GM19372 (cell line): ENCODE measurements around the gene AAGAB.

Experiments used
- ATAC-seq: cut with Tn5 transposase; IDR thresholded peaks from one replicate; pipeline ENCODE4 v1.9.1; 2021; ENCODE audit warnings: mild to moderate bottlenecking, low read depth, moderate library complexity; ENCODE audit not compliant: unreplicated experiment

The AAGAB gene

DNA sequence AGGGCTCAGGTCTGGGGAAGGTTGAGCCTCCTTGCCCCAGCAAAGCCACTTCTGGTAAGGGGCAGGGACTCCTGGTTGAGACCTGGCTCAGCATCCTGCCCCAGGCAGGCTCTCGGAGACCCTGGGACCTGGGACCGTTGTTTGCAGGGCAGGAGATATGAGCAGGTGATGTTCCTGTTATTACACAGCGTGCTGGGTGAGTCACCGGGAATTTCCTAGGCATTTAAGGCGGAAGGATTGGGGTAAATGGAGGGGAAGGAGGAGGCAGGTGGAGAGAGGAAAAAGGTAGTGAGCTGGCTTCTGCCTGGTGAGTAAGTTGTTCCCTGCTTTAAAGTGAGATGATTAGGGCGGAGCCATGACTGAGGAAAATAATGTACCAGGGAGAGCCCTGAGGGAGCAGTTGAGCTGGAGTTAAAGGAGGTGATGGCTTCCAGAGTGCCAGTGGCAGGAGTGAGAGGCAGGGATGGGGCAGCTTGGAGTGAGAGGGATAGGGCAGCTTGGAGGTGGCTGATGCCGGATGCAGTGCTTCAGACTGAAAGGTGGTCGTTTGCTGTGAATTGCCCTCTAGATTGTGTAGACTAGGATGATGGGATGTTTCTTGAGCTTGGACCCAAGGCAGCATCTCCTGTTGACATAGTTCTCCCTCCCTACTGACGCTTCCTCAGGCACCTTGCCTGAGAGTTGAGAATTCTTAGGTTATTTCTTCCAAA is 79.4 kb downstream of the AAGAB start:
- no peak for ATAC-seq

DNA sequence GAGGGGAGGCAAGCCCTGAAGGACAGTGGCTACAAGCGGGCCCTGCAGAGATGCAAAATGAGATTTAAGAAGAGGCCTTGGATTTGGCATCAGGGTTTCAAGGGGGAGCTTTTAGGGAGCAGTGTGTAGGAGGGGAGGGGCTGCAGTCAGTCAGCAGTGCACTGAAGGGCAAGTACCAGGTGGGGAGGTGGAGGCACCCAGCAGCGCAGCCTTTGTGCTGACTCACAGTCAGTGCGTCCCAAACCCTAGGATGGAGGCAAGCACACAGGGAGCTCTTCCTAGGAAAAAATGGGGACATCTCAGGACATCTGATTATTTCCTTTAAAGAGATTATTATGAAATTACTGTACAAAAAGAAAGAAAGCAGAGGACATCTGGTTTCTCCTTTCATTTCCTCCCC is 80.0 kb downstream of the AAGAB start:
- ATAC-seq: no peak

DNA sequence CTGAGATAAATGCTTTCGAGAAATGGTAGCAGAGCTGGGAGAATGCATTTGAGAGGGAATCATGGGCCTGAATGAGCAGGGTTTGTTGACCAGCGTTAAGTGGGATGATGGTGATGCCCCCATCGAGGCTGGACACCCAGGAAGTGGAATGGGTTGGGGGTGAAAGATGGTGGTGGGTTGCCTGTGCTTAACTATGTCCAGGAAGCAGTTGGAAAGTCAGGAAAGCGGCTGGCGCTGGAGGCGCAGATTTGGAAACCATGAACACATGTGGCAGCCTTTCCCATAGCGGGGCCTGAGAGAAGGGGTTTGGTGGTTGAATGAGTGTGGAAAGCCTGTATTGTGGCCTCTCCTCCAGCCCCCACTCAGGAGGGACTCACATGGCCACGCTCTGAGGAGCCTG is 80.7 kb downstream of the AAGAB start:
- ATAC-seq: no peak

DNA sequence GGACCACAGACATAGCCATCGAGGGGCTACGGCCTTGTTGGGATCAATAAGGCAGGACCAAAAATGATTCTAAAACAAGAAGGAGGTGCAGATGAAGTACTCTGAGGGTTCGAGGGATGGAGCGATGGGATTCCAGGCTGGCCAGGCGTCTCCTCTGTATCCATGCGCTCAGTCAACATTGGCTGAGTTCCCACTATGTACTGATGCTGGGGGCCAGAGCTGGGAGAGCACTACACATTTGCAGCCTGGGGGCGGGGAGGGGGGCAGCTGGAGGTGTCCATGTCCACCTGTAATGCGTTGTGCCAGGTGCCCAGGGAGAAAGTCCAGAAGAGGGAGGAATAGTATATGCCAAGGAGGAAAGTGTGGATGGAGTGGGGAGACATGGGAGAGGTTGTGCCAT is 81.5 kb downstream of the AAGAB start:
- no peak for ATAC-seq

DNA sequence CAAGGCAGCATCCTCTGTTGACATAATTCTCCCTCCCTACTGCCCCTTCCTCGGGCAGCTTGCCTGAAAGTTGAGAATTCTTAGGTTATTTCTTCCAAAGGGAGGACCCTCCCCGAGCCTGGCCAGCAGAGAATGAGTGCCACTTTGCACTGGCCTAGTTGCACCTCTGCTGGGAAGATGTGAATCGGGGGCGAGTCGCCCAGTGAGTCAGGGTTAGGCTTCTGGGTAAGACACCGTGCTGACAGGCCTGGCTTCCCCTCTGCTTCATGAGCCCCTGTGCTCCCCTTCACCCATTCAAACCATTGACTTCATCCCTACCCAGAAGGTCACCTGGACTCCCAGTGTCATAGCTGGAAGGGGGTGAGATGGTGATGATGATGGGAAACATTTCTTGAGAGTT is 82.3 kb downstream of the AAGAB start:
- no peak for ATAC-seq

DNA sequence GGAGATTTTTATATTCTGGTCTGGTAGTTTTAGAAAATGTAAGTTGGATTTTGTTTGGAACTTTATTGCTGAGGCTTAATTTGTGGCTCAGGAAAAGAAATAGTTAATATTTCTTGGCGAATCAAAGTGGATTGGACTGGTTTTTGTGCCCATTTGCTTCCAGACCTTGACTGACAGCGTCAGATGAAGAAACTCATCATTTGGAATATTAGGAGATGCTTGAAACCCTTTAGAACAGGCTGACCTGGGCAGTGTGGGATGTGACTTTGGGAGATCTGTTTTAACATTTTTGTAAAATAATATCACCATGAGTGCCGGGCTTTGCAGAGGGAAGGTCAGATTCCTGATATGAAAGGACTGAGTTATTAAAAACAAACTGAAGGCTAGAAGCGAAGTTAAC is 83.0 kb downstream of the AAGAB start:
- no peak for ATAC-seq

DNA sequence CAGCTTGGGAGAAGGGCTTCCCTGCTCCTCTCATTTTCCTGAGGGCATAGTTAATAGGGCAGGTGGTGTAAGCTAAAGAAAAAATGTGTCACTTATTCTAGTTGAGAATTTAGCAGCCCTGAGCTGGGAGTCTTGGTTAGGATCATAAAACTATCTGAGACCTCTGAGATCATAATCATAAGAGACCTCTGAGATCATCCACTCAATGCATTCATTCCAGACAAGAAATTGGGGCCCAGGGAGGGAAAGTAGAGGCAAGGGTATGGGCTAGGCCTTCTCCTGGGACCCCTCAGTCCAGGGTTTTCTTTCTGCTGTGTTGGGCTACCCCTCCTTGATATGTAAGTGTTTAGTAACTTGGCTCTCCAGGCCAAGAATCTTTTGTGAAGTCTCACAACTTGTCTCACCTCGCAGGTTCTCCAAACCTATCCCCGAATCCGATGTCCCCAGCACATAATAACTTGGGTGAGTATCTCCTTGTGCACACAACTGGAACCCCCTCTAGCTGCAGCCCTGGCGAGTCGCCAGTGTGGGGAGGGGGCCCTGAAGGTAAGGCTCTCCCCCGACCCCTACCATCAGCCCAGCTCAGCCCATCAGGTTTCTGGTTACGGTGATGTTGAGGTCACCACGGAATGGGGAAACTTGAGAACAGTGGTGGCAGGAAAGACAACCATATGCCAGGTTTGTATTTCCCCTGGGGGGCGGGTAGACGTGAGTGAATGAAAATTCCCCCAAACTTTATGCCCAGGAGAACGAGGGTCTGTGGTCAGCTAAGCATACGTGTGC is 84.1 kb downstream of the AAGAB start:
- ATAC-seq: no peak

DNA sequence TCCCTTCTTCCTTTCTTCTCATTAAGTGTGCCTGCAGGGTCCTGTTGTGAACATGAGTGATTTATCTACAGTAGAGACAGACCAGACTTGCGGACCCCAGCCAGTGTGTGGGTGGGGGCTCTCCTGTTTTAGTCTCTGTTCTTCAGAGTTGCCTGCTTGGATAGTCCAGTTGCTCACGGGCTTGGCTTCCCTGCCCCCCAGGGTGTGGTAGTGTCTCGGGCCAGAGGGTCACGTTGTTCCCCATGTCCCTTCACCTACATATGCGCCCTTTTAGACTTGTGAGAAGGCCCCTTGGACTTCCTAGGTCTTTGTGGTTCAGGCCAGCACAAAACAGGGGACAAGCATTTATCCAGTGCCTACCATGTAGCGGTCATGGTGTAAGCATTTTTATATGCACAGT is 85.8 kb downstream of the AAGAB start:
- no peak for ATAC-seq

DNA sequence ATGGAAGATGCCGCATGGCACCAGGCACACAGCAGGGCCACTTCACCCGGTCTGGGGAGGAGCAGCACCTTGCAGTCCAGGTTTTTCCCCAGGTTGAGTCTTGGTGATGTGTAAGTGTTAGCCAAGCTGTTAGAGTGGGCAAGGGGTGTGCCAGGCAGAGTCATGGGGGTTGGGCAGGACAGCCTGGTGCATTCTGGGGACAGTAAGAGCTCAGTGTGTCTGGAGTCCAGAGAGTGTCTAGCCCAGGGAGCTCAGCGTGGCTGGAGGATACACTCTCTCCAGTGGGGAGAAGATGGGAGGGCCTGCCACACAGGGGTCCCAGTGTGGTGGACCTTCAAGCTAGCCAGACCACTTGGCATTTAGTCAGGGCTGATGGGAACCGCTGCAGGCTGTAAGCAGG is 87.4 kb downstream of the AAGAB start:
- ATAC-seq: no peak

DNA sequence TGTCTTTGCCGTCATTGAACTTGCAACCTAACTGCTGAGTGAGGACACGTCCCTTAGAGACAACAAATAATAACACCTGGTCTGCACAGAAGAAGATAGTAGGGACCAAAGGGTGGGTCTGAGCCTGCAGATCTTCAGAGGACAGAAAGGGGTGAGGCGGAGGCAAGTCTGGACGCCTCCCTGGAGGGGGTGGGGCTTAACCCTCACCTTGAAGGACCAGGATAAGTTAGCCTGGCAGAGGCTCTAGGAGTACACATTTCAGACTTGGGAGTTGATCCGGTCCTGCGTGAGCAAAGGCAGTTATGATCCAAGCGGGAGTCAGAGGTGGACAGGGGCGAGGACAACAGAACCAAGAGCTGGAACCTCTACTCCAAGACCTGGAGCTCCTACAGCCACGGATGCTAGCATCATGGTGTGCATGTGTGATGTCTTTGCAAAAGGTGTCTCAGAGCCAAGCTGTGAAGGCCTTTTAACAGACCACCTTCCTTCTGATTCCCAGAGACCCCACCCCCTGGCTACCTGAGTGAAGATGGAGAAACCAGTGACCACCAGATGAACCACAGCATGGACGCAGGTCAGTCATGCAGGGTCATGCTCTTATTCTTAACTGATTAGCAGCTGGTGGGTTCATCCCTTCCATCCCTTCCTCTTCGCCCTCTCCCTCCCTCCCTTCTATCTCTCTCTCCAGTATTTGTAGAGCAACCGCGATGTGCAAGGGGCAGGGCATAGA is 88.0 kb downstream of the AAGAB start:
- no peak for ATAC-seq

DNA sequence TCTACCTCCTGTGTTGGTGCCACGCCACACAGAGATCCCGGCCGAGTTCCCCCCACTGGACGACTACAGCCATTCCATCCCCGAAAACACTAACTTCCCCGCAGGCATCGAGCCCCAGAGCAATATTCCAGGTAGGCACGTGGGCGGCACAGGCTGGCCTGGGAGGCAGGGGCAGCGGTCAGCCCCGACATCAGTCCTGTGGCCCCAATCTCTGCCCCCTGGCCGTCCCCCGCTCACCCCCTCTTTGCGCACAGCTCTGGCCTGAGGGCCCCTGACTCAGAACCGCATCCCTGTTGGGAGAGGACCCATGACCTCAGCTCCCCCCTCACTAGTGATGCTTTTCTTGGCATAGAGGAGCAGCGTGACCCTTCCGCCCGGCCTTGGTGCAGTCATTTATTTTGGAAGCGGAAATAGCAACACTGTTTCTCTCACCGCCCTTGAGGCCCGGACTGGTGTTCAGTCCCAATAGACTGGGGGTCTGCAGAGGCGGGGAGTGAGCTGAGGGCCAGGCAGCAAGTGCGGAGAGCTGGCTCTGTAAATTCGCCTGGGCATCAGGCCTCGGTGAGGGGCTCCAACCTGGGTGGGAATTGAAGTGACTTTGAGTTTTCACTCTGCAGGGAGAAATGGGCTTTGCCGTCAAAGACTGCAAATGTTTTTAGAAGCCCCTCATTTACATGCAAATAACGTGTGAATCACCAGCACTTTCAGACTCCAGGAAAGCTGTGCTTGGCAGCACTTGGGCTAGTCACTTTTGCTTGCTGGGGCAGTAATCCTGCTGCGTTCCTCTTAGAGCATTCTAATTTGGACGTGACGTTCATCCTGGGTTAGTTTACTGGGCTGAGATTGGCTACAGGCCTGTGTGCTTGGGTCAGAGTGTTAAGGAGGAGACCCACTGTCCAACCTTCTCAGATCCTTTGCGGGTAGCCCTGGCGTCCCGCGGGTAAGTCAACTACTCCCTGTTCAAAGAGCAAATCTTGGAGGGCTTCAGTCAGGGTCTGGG is 88.9 kb downstream of the AAGAB start:
- no peak for ATAC-seq

DNA sequence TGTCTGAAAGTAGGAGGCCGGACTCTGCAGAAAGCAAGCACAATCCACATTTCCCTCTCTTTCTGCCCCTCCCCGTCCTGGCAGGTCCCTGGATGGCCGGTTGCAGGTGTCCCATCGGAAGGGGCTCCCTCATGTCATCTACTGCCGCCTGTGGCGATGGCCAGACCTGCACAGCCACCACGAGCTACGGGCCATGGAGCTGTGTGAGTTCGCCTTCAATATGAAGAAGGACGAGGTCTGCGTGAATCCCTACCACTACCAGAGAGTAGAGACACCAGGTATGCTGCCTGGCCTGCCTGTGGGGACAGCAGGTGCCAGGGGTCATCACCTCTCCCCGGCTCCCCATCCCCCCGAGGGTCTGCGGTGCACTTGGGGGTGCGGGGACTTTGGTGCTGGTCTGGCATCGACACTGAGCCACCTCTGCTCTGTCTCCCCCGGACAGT is 89.6 kb downstream of the AAGAB start:
- ATAC-seq: no peak

DNA sequence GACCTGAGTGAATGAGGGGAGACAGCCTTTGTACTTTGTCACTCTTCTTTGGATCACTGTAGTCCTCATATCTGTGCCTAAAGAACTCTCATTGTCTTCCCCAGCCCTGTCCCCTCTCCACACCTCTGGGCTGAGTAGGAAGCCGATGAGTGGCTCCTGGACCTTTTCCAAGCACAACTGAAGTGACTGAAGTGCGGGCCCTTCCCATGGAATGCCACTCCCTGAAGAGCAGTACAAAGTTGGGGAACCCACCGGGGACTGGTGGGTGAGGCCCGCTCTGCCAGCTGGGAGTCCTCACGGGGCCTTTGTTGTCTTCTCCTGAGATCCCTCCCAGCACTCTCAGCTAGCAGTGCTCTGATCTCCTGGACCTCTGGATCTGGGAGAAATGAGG is 90.1 kb downstream of the AAGAB start:
- ATAC-seq: no peak

DNA sequence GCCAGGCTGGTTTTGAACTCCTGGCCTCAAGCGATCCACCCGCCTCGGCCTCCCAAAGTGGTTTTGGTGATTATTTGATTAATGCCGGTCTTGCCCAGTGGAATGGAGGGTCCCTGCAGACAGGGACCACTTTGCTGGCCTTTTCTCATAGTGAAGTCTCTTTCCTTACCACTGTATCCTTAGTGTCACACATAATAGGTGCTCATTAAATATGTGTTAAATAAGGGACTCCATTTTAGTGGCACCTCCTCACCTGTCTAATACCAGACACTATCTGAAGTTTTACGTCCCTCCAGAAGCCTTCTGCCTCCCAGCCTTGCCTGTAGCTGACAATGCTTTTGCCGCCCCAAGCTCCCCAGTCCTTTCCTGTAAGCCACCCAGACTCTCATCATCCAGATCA is 91.3 kb downstream of the AAGAB start:
- ATAC-seq: no peak

DNA sequence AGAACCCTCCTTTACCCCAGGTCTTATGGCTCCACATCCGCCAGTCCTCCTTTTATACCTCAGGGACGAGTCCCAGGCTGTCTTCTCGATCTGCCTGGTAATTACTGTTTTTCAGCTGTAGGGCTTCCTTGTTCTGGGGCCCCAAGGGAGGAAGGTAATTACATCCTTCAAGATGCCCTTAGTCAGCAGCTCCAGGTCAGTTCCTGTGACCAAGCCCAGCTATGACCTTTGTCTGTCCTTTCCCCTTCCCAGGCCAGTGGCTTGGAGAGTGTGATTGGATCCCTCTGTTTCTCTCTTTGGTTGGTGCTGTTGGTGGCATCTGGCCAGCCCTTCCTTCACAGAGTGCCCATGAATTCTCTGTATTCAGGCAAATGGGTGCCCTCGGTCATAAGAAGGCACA is 92.6 kb downstream of the AAGAB start:
- ATAC-seq: no peak

DNA sequence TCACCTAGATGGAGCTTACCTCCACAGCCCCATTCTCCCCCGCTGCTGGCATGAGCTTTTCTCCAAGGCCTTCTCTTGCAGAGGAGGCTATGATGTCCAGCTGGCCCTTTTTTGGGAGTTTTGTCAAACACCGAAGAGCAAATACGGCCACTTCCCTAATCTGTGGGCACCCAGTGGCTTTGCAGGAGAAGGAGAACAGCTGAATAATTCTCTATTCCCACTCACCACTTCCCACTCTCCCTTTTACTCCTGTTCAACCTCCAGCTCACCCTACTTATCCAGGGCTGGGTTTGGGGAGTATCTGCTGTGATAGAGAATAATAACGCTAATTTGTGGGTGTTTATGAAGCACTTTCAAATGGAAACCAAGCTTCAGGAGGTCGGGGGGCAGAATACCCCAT is 93.0 kb downstream of the AAGAB start:
- ATAC-seq: no peak

DNA sequence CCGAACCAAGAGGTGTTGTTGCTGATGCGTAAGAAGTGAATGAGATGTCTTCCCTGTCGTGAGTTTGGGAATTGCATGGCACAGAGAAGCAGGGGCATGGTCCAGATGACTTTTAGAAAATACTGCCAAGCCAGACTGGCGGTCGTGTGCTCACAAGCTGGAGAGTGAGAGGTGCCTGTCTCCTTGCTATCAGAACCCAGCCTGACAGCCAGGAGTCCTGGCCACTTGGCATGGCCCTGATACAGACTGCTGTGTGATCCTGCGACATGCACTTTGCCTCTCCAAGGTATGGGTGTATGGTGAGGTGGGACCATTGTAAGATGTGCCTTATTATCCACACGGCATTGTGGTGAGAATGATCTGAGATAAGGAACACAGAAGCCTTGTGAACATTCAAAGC is 96.1 kb downstream of the AAGAB start:
- no peak for ATAC-seq

DNA sequence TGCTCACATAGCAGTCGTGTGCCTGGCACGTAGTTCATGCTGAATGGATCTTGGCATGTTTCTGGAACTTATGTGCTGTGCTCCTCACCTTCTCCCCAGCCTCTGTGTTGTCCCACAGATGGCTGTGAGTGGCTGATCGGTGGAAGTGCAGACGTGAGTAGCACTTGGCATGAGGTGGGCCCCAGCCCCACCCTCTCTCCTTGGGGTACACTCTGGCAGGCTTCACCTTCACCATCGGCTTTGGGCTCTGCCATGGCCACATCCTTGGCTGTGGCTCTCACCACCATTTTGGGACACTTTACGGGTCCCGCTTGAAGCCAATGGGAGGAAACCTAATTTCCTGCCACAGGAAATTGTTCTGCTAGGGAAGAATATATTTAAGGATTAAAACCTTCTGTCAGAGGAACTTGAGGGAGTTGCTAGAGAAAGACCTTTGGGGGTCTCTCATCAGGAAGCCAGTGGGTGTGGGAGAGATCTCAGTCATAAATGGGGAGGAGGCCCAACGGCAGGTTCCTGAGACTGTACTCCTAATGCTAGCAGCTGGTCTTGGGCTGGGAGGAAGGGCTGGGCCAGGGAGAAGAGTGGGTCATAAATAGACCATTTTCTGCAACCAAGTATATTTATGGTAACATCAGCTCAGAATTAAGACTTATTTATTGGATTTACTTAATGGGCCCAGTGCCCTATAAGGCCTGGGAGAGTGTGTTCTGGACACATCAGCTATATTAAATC is 96.8 kb downstream of the AAGAB start:
- ATAC-seq: no peak

DNA sequence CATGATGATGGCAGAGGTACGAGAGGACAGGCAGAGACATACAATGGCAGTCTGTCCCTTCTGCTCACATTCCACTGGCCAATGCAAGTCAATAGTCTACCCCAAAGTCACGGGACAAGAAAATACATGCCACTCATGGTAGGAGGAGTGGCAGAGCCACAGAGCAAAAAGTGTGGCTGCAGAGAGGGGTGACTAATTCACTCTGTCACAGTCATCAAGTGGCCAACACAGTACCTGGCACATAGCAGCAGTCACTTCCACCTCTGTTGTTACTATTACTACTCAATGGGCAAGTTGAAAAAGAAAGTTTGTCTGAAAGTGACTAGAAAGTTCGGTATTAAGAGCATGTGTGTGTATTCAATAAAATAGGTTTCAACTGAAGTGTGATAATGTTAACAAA is 97.6 kb downstream of the AAGAB start:
- ATAC-seq: no peak

DNA sequence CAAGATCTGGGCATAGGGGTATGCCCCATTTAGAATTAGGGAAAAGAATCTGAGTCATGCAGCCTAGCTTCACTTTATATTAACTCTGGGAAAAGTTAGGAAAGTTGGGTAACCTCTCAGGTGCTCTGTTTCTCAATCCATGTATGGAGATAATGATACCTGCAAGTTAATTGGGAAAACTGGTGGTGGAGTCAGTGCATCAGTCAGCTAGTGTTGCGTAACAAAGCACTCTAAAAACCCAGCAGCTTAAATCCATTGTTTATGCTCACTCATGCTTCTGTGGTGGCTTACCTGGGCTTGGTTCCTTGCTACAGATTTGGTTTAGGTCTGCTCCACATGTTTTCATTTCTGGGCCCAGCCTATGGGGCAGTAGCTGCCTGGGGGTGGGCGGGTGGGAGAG is 98.0 kb downstream of the AAGAB start:
- no peak for ATAC-seq
